Neural progenitor cell (in vitro differentiated cells): ENCODE measurements around the gene NOS3.

Experiments
- CTCF ChIP-seq: fragments of 200-600 bp; sonication (generic); IDR thresholded peaks from 2 replicates; pipeline ENCODE4 v1.5.1; 2017; ENCODE audit warnings: antibody characterized with exemption, mild to moderate bottlenecking
- EZH2 ChIP-seq: fragments of 200-600 bp; sonication (generic); IDR thresholded peaks from 2 replicates; pipeline ENCODE4 v1.6.1; 2017; ENCODE audit warnings: antibody characterized with exemption, mild to moderate bottlenecking, moderate library complexity

GRCh38 chr7:151038951-151039849 is 48.4 kb downstream of the NOS3 start:
- TF ChIP-seq CTCF (no peak), EZH2 (no peak)
